A673 (cell line): ENCODE results near the gene DLG4. TPM values are rescaled to one million over a fixed set of nuclear protein-coding genes. Genes with fewer than 3 reads are reported as not detected.

Experiments used
- BruUV-seq: library from RNA; stranded (reverse); fragments of 400-500 nt; replicated peaks from 2 replicates; lab custom pipeline; 2021; lab: Mats Ljungman, UMichigan
- CTCF ChIA-PET: fragments of 300-600 bp; sonication (Branson Sonifier 250); formaldehyde crosslinking; loops from one replicate; lab custom pipeline; 2022; ENCODE audit warnings: antibody characterized with exemption; lab: Charles Lee
- POLR2A ChIA-PET: fragments of 300-600 bp; sonication (Branson Sonifier 250); formaldehyde crosslinking; loops from one replicate; lab custom pipeline; 2022; ENCODE audit warnings: antibody characterized with exemption; ENCODE audit not compliant: low non-redundant PET; lab: Charles Lee
- DNase-seq: peaks from one replicate; pipeline ENCODE4 v3.0.0-alpha.2; 2015; ENCODE audit warnings: low spot score
- H3K27ac ChIP-seq: fragments of 200-600 bp; sonication (generic); 2 replicates; pipeline ENCODE4 v1.5.1; 2016; ENCODE audit warnings: mixed run types, low read depth, mild to moderate bottlenecking, mixed read lengths, antibody characterized with exemption, low read length; ENCODE audit not compliant: poor library complexity, severe bottlenecking
- H3K27me3 ChIP-seq: fragments of 200-600 bp; sonication (generic); replicated peaks from 2 replicates; pipeline ENCODE4 v1.6.1; 2017; ENCODE audit warnings: mixed run types, low read depth, mild to moderate bottlenecking, mixed read lengths, antibody characterized with exemption, low read length; ENCODE audit not compliant: insufficient read depth, poor library complexity
- H3K36me3 ChIP-seq: fragments of 200-600 bp; sonication (generic); 2 replicates; pipeline ENCODE4 v1.6.1; 2016; ENCODE audit warnings: mixed run types, mild to moderate bottlenecking, mixed read lengths, antibody characterized with exemption, low read length; ENCODE audit not compliant: insufficient read depth, poor library complexity, severe bottlenecking
- H3K4me1 ChIP-seq: fragments of 200-600 bp; sonication (generic); 2 replicates; pipeline ENCODE4 v1.6.1; 2017; ENCODE audit warnings: mixed run types, mild to moderate bottlenecking, mixed read lengths, antibody characterized with exemption, low read length; ENCODE audit not compliant: insufficient read depth, poor library complexity, severe bottlenecking
- H3K4me3 ChIP-seq: fragments of 200-600 bp; sonication (generic); 2 replicates; pipeline ENCODE4 v1.5.1; 2016; ENCODE audit warnings: low read depth, mixed run types, mild to moderate bottlenecking, mixed read lengths, low read length; ENCODE audit not compliant: poor library complexity, severe bottlenecking
- H3K9me3 ChIP-seq: fragments of 200-600 bp; sonication (generic); 2 replicates; pipeline ENCODE4 v1.6.1; 2016; ENCODE audit warnings: mixed run types, low read depth, mild to moderate bottlenecking, mixed read lengths, antibody characterized with exemption, low read length; ENCODE audit not compliant: poor library complexity, severe bottlenecking
- CTCF ChIP-seq: fragments of 300-800, 200-600 bp; sonication (generic); conservative IDR thresholded peaks from 2 replicates; pipeline ENCODE4 v1.5.1; 2017; ENCODE audit warnings: low read depth, mild to moderate bottlenecking, antibody characterized with exemption, low read length, moderate library complexity, mixed read lengths
- EZH2 ChIP-seq: fragments of 200-600 bp; sonication (generic); IDR thresholded peaks from 2 replicates; pipeline ENCODE4 v1.6.1; 2017; ENCODE audit warnings: borderline replicate concordance, low read depth, mild to moderate bottlenecking, mixed read lengths, antibody characterized with exemption, low read length; ENCODE audit not compliant: poor library complexity, severe bottlenecking
- intact Hi-C: fragments of 100-400 bp; cut with micrococcal nuclease; formaldehyde crosslinking; loops from one replicate; pipeline ENCODE4 v1.10.0; 2022; ENCODE audit not compliant: unreplicated experiment
- total RNA-seq: library from RNA; stranded (reverse); gene quantifications from 2 replicates; pipeline ENCODE4 v1.2.3, GENCODE V29; 2021

Gene DLG4
- total RNA-seq, 1 experiment from 2014 or later, result 74.7 TPM

GRCh38 chr17:7156342-7156940 lies 63.2 kb downstream of the DLG4 start:
- ChIA-PET CTCF (no interaction called here), POLR2A (no interaction called here)
- TF ChIP-seq CTCF, result no peak

GRCh38 chr17:7147772-7148171 lies 71.9 kb downstream of the DLG4 start:
- CTCF ChIA-PET, result no interaction called here
- Histone ChIP-seq H3K27ac (no peak overlapping the region), H3K4me3 (no peak overlapping the region), H3K9me3 (no peaks in the 10 kb centered on the region), H3K27me3 (no peaks in the 10 kb centered on the region), H3K36me3 (no peaks in the 10 kb centered on the region), H3K4me1 (no peaks in the 10 kb centered on the region)
- intact Hi-C loops, result no loop called here
- POLR2A ChIA-PET, result no interaction called here
- DNase-seq, result no peak
- TF ChIP-seq CTCF (no peak), EZH2 (no peak)
- BruUV-seq, result no TSS peak

More at GRCh38 chr17:7156342-7156940, 63.2 kb downstream of the DLG4 start:
- H3K9me3 ChIP-seq, result no peaks in the 10 kb centered on the region
- no TSS peak for BruUV-seq
- H3K27ac ChIP-seq, result no peak overlapping the region
- H3K4me1 ChIP-seq, result no peaks in the 10 kb centered on the region
- H3K36me3 ChIP-seq, result no peaks in the 10 kb centered on the region
- no peaks in the 10 kb centered on the region for H3K27me3 ChIP-seq
- intact Hi-C loops, result no loop called here
- no peak for DNase-seq
- H3K4me3 ChIP-seq, result no peak overlapping the region

GRCh38 chr17:7146115-7146514 lies 73.5 kb downstream of the DLG4 start:
- intact Hi-C loops, result no loop called here
- no peak for TF ChIP-seq EZH2
- TF ChIP-seq CTCF, result no peak
- CTCF ChIA-PET, result no interaction called here

More at GRCh38 chr17:7146115-7146514, 73.5 kb downstream of the DLG4 start:
- Histone ChIP-seq H3K27me3 (no peaks in the 10 kb centered on the region), H3K4me1 (no peaks in the 10 kb centered on the region), H3K36me3 (no peaks in the 10 kb centered on the region), H3K27ac (no peak overlapping the region), H3K9me3 (no peaks in the 10 kb centered on the region), H3K4me3 (no peak overlapping the region)
- no TSS peak for BruUV-seq
- DNase-seq, result no peak
- POLR2A ChIA-PET, result interaction anchor here (0.6 kb wide), 1 partner anchor 75 kb away, joined by 18 read pairs; no protein-coding TSS in a partner anchor
